CD4-positive, alpha-beta T cell treated with Interleukin-15 for 4 hours (primary cell): Measurements from ENCODE around the gene SETD3.
A peak's percentile ranks its signal among the peaks of the same experiment; 100 is the strongest.

Experiments
- DNase-seq: peaks from one replicate; pipeline ENCODE4 v3.0.0-alpha.2; 2020; ENCODE audit warnings: low spot score

Gene SETD3

GRCh38 chr14:99497341-99497740 lies 16.7 kb upstream of the SETD3 start:
- DNase-seq: no peak

GRCh38 chr14:99484106-99484505 lies 3.4 kb upstream of the SETD3 start:
- DNase-seq: no peak

DNA sequence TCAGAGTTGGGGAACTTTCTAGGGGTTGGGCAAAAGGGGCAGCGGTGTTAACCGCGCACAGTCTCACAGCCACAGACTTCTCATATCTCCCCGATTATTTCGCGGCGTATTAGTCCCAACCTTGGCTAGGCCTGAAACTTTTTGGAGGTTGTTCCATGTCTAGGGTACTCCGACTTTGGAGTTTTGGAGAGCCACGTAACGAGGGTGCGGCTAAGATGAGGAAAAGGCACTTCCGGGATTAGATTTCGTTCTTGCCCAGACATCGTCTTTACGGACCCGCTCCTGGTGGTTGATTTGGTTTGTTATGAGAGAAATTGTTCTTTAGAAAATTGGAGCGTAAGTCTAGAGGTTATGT lies 1.1 kb upstream of the SETD3 start:
- DNase-seq: no peak

- peak; percentile 100 for DNase-seq
These were observed 472 bp upstream of the SETD3 start, which contains the start of gene CCNK for GRCh38 chr14:99480917-99481744. Gene CCNK (plus strand): TSS chr14:99481409. CDS start chr14:99492678, 11,269 bp downstream.

- DNase-seq: no peak
These were observed 1.3 kb downstream of the SETD3 start for GRCh38 chr14:99479160-99479905.

GRCh38 chr14:99478128-99478527 lies 2.5 kb downstream of the SETD3 start:
- no peak for DNase-seq

DNA sequence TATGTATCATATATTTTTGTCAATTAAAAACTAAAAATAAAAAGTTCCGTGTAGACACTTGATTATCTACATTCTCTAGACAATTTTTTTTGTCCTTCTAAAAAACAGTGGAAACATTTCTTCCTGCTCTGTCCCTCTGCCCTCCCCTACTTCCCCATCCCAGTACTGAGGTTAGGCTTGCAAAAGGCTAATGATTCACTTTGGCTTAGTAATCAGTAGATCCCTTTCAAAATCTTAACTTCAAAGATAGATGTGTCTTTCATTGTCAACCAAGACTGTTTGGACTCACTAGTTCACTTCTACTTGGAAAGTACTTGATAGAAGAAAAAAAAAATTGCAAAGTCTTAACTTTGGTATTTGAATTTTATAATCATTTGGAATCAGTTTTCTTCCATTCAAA lies 3.8 kb downstream of the SETD3 start:
- no peak for DNase-seq

DNA sequence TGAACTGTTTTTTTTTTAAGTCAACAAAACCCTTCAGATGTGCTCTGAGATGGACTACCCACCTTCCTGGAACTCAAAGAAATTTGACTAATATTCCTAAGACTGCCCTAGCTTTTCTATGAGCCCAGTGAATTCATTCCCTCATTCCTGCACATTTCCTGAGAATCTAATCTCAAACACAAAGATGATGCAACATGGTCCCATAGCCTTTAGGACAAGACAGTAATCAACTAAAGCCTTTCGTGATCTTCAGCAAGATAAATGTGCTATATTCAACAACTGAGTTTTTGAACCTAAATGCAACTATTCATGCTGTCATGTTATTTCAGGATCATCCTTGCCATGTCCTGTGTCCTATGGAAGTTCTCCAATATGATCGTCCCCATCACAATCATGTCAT lies 5.0 kb downstream of the SETD3 start:
- no peak for DNase-seq

DNA sequence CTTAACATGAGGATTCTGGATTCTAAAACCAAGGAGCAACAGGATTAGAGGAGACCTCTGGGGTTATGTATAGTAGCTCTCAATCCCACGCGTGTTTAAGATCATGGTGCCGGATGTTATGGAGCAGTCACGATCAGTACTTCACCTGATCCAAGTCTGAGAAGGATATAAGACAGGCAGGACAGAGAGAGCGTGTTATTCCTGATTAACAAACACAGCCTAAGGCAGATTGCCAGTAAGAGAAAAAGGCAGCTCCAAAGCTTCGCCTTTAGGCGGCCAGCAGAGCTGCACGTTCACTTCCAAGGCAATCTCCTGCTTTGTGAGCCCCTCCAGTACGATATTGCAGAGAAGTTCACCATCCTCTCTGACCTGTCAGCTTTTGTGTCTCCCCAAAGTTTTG lies 5.5 kb downstream of the SETD3 start:
- no peak for DNase-seq

GRCh38 chr14:99473458-99473857 lies 7.2 kb downstream of the SETD3 start:
- DNase-seq: no peak

- DNase-seq: no peak
These were observed 7.7 kb downstream of the SETD3 start for GRCh38 chr14:99472937-99473336.

- no peak for DNase-seq
These were observed 8.9 kb downstream of the SETD3 start for GRCh38 chr14:99471731-99472130.

DNA sequence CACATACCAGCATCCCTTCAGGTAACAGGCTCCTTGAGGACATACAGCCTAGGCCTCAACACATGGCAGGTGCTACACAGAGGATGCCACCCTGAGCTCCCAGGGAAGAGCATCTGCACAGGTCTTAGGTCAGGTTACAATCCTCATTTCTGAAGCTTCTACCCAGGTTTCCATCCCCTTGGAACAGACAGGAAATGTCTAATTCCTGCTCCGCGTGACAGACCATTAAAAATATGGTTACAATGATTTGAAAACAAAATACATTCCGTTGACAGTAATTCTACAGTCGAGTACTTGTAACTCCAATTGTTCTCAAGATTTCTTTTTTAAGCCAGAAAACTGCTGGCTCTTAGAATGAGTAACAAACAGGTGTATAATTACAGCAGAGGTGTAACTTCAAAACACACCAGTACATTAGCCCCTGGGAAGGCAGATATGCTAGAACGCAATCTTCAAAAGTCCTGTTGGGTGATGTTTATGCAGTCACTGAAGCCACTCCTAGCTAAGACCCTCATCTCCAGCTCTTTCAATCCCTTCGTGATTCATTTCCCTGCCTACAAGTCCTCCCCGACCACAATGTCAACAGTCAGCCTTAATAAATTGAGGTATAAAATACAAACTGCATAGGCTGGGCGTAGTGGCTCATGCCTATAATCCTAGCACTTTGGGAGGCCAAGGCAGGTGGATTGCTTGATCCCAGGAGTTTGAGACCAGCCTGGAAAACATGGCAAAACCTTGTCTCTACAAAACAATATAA lies 11.6 kb downstream of the SETD3 start:
- no peak for DNase-seq

GRCh38 chr14:99468081-99468480 lies 12.6 kb downstream of the SETD3 start:
- DNase-seq: no peak

DNA sequence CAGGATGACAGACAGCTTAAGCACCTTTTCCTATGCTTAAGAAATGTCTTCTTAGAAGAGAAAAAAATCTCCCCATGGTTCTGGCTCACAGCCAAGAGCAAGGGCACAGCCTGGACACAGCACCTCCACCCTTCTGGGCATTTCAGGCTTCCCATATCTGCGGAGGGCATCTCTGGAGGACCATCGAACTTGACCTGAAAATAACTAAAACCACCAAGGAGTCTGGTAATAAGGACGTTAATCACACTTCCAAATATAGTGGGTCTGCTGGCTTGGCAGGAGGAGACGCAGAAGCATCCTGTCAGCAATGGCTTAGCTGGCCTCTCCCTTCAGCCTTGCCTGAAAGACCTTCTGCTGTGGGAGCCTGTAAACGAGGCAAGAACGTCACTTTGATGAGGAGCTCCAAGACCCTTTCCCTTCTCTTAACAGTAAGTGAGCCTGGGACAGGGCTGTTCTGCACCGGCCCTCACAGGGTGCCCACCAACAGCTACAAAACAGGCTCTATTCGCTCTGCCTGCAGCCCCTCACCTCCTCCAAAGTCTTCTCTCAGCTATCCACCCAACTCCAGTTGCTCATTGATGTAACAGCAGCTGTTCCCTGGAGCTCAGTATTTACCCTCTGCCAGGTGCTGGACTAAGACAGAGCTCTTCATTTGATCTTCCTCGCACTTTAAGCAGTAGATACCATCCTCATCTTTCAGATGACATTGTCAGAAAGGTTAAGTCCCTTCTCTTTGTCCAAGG lies 13.2 kb downstream of the SETD3 start:
- DNase-seq: no peak

DNA sequence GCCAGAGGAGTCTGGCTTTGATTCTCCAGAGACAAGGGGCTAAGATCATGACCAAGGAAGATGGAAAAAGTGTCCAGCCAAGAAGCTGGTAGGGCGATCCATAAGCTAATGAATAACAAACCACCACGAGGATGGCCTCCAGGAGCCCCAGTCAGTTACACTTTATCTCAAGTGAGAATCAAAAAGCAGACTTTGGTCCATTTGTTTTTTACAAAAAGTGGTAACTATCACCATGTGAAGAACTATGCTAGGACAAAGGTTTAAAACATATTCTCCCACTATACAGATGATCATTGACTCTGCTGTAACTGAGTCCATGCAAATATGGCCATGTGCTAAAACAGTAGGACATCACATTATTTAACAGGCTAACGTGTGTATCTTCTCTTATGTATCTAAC lies 13.9 kb downstream of the SETD3 start:
- DNase-seq: no peak

GRCh38 chr14:99465288-99465687 lies 15.4 kb downstream of the SETD3 start:
- no peak for DNase-seq

DNA sequence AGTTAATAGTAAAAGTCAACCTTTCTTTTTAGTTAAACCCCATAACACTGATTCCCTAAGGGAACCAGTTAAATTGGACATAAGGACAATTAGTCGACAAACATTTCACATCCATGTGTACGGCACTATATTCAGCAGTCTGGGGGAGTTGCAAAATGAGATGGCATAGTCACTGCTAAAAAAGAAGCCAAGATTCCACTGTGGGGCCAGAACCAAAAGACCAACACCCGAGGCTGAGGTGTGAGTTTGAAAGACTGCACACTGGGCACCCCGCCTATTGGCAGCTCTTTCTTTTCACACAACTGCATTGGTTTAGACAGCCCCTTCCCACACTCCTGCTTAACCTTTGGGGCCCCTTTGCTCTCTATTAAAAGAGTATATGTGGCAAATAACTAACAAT lies 16.7 kb downstream of the SETD3 start:
- DNase-seq: no peak

DNA sequence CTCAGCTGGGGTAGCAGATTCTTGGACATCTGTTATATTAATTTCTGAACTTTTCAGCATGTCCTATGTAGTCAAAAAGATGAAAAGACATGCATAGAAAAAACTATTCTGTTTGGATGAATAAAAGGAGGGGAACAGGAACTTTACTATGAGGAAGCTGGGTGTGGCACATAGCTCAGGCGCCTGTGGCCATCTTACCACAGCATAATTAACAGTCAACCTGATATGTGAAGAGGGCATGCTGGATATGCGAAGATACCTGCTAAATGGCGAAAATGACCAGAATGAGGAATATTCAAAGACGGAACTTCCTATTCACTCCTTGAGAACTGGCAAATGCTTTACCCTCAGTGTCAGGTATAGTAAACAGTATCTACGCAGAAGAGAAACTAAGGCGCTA lies 18.4 kb downstream of the SETD3 start:
- DNase-seq: no peak

GRCh38 chr14:99461411-99462085 lies 19.1 kb downstream of the SETD3 start:
- DNase-seq: no peak

DNA sequence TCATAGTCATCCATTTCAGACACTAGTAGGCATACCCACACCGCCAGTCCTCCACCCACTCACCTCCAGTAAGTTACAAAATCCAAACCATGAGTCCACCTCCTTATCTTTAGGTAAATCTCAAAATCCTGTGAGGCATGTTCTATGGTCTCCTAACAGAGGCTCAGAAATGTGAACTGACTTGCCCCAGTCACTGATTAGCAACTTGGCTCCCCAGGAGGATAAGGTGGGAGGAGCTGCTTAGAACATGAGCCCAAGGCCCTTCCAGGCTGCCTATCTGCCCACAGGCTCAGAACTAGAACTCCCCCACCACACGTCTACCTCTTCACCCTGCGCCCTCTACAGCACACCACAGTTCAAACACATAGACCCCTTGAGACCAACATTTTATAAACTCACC lies 19.9 kb downstream of the SETD3 start:
- DNase-seq: no peak
